IPS-18c (cell line): Measurements from ENCODE around the gene PPP2R3B.
"Not testable (repeated sequence)": the region's sequence is repeated elsewhere in the genome, so short reads cannot be mapped to it uniquely, and the experiment has no call there.

Experiments
- H3K4me3 ChIP-seq: 2 replicates; pipeline ENCODE4 v1.7.0; 2013; ENCODE audit warnings: low read depth, mild to moderate bottlenecking, low read length, moderate library complexity; ENCODE audit not compliant: insufficient read depth
- H3K9me3 ChIP-seq: one replicate; pipeline ENCODE4 v1.6.1; 2013; ENCODE audit warnings: mild to moderate bottlenecking, low read length, moderate library complexity; ENCODE audit not compliant: control insufficient read depth, insufficient read depth

PPP2R3B gene

GRCh38 chrX:362351-362750, 24.4 kb downstream of the PPP2R3B start:
- no peak overlapping the region for H3K4me3 ChIP-seq
- H3K9me3 ChIP-seq, result peaks cover 4% of the 10 kb centered on the region

- Histone ChIP-seq H3K9me3 (peaks cover 2% of the 10 kb centered on the region), H3K4me3 (no peak overlapping the region)
Measured at GRCh38 chrX:361231-362145, 25.2 kb downstream of the PPP2R3B start.

- Histone ChIP-seq H3K9me3 (peaks cover 2% of the 10 kb centered on the region), H3K4me3 (no peak overlapping the region)
Measured at GRCh38 chrX:360496-361150, 26.1 kb downstream of the PPP2R3B start.

GRCh38 chrX:358651-359143, 28.0 kb downstream of the PPP2R3B start:
- Histone ChIP-seq H3K4me3 (no peak overlapping the region), H3K9me3 (no peaks in the 10 kb centered on the region)

GRCh38 chrX:357693-358471, 28.8 kb downstream of the PPP2R3B start:
- Histone ChIP-seq H3K9me3 (no peaks in the 10 kb centered on the region), H3K4me3 (no peak overlapping the region)

- H3K9me3 ChIP-seq, result no peaks in the 10 kb centered on the region
- no peak overlapping the region for H3K4me3 ChIP-seq
Measured at GRCh38 chrX:357035-357692, 29.5 kb downstream of the PPP2R3B start.

- H3K9me3 ChIP-seq, result no peaks in the 10 kb centered on the region
- H3K4me3 ChIP-seq, result no peak overlapping the region
Measured at GRCh38 chrX:356385-357034, 30.2 kb downstream of the PPP2R3B start.

- Histone ChIP-seq H3K4me3 (no peak overlapping the region), H3K9me3 (no peaks in the 10 kb centered on the region)
Measured at GRCh38 chrX:355329-356050, 31.2 kb downstream of the PPP2R3B start.

GRCh38 chrX:353566-354535, 32.9 kb downstream of the PPP2R3B start:
- no peaks in the 10 kb centered on the region for H3K9me3 ChIP-seq
- no peak overlapping the region for H3K4me3 ChIP-seq

GRCh38 chrX:352582-353314, 34.0 kb downstream of the PPP2R3B start:
- no peak overlapping the region for H3K4me3 ChIP-seq
- H3K9me3 ChIP-seq, result no peaks in the 10 kb centered on the region

- no peak overlapping the region for H3K4me3 ChIP-seq
- H3K9me3 ChIP-seq, result no peaks in the 10 kb centered on the region
Measured at GRCh38 chrX:352181-352580, 34.5 kb downstream of the PPP2R3B start.

- Histone ChIP-seq H3K9me3 (no peaks in the 10 kb centered on the region), H3K4me3 (no peak overlapping the region)
Measured at GRCh38 chrX:351736-352135, 35.0 kb downstream of the PPP2R3B start.

GRCh38 chrX:351324-351641, 35.4 kb downstream of the PPP2R3B start:
- H3K4me3 ChIP-seq, result not testable (repeated sequence)

GRCh38 chrX:350534-351323, 36.0 kb downstream of the PPP2R3B start:
- H3K4me3 ChIP-seq, result no peak overlapping the region
- no peaks in the 10 kb centered on the region for H3K9me3 ChIP-seq

More at GRCh38 chrX:351324-351641, 35.4 kb downstream of the PPP2R3B start:
- H3K9me3 ChIP-seq, result not testable (repeated sequence)
